Kidney (tissue), 14 donors: ENCODE data around the gene SULT1C3. TPM values are rescaled to one million over a fixed set of nuclear protein-coding genes. Genes with fewer than 3 reads are reported as not detected.

Experiments
- DNase-seq, 5 donors: peaks; one replicate each; pipeline ENCODE4 v3.0.0-alpha.2; 2013 to 2020
- FAIRE-seq: peaks from 2 replicates; lab custom pipeline; 2012; peaks lifted over from hg19 to GRCh38; lab: Jason Lieb, UNC
- H3K27ac ChIP-seq, 2 donors: one replicate each; pipeline ENCODE4 v1.7.0; 2013; ENCODE audit warnings: low read depth in 2 of 2, low read length in 2 of 2, inconsistent platforms in 1 of 2
- H3K27me3 ChIP-seq: one replicate; pipeline ENCODE4 v1.7.1; 2013; ENCODE audit warnings: low read length, inconsistent platforms; ENCODE audit not compliant: control insufficient read depth, insufficient read depth
- H3K36me3 ChIP-seq, 3 donors: one replicate each; pipeline versions ENCODE4 v1.7.0 to v1.7.1; 2013; ENCODE audit warnings: low read length in 3 of 3, control low read depth in 1 of 3, inconsistent platforms in 1 of 3; ENCODE audit not compliant: insufficient read depth in 3 of 3, control insufficient read depth in 2 of 3
- H3K4me1 ChIP-seq, 3 donors: one replicate each; pipeline versions ENCODE4 v1.7.0 to v1.7.1; 2013; ENCODE audit warnings: low read length in 3 of 3, inconsistent platforms in 1 of 3, low read depth in 1 of 3; ENCODE audit not compliant: control insufficient read depth in 2 of 3, insufficient read depth in 2 of 3
- H3K4me3 ChIP-seq, 3 donors: one replicate each; pipeline versions ENCODE4 v1.7.0 to v1.8.1; 2013; ENCODE audit warnings: low read length in 3 of 3, control low read depth in 1 of 3, inconsistent platforms in 1 of 3
- H3K9ac ChIP-seq, 3 donors: one replicate each; pipeline versions ENCODE4 v1.7.0 to v1.7.1; 2013; ENCODE audit warnings: low read length in 3 of 3, control low read depth in 1 of 3, inconsistent platforms in 1 of 3
- H3K9me3 ChIP-seq, 3 donors: one replicate each; pipeline versions ENCODE4 v1.7.0 to v1.7.1; 2013; ENCODE audit warnings: low read length in 3 of 3, control low read depth in 1 of 3, inconsistent platforms in 1 of 3; ENCODE audit not compliant: control insufficient read depth in 2 of 3, insufficient read depth in 1 of 3
- CTCF ChIP-seq: IDR thresholded peaks from 3 replicates; pipeline ENCODE4 v1.5.1; 2012; ENCODE audit warnings: mild to moderate bottlenecking, moderate library complexity, borderline replicate concordance; ENCODE audit not compliant: insufficient read depth; ENCODE audit errors: extremely low read depth
- intact Hi-C: fragments of 100-400 bp; cut with DNase I; formaldehyde crosslinking; loops from one replicate; pipeline ENCODE4 v1.11.1; 2022
- polyA plus RNA-seq: library from polyadenylated mRNA; stranded (reverse); fragments of 350-450 nt; fragmentation: Illumina TruSeq; extraction: RNeasy Lipid Tissue Mini Kit (QIAGEN cat#74804); gene quantifications from one replicate; pipeline ENCODE4 v1.2.3, GENCODE V29; 2014; ENCODE audit warnings: low read depth, low replicate concordance; ENCODE audit not compliant: insufficient read depth
- total RNA-seq: library from RNA; stranded (reverse); fragmentation: NEBNext Ultra II Directional; extraction: Animal tissue kit (Norgen Biotek cat#: 25700); gene quantifications from one replicate; pipeline ENCODE4 v1.2.1, GENCODE V29; 2021
- donor health status: control.
- donor health status: control.
- donor health status: control.
- donor health status: control.
- donor health status: control.
- donor health status: DM: yes; HTN: yes; CAD: no.
- donor health status: Normal renal cell carcinoma (clear cell type).

SULT1C3 gene
- total and polyA plus RNA-seq, 2 donors from 2014 or later, result not detected

DNA sequence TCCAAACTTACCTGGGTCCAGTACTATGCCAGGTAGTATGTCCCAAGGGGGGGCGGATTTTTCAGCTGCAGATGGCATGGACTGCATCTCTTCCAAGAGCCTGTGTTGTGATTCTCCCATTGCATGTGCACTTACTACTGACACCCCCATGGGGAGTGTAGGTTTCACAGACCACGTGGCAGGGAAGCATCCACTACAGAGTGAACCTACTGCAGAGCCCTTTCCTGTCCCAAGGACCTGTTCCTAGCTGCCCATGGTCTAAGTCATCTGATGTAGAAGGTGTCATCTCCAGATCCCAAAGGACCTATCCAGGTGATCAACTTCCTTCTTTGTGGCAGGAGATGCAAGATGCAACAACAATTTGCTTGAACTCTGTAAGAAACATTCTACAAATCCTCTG, 9.9 kb upstream of the SULT1C3 start:
- FAIRE-seq, result no peak

DNA sequence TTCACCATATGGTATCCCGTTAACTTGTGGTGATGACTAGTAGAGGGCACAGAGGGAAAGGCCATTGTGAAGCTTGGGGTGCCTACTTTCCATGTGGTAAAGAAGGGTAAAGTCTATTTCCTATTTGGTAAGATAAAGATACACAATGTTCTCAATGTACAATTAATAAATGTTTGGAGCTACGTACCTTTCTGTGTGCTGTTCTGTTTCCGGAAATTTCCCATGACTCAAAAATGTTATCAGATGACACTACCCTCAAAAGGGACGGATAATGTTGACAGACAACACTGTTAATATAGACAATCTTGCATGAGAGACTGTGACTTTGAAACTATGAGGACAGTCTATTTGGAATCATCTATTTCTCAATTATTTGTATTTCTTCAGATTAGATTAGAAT, 4.2 kb upstream of the SULT1C3 start:
- Histone ChIP-seq H3K27ac (no peak overlapping the region), H3K27me3 (no peaks in the 10 kb centered on the region), H3K4me3 (no peak overlapping the region), H3K9ac (no peak overlapping the region), H3K36me3 (no peaks in the 10 kb centered on the region), H3K9me3 (peaks cover 0 to 7% (median 0%) of the 10 kb centered on the region in 3 donors), H3K4me1 (no peaks in the 10 kb centered on the region)
- intact Hi-C loops, result no loop called here
- FAIRE-seq, result no peak
- TF ChIP-seq CTCF, result no peak
- DNase-seq, result no peak

More for the DNA sequence above, 9.9 kb upstream of the SULT1C3 start:
- H3K27ac ChIP-seq, result no peak overlapping the region
- H3K9me3 ChIP-seq, result no peaks in the 10 kb centered on the region
- H3K4me3 ChIP-seq, result no peak overlapping the region
- no peak overlapping the region for H3K9ac ChIP-seq
- H3K4me1 ChIP-seq, result no peaks in the 10 kb centered on the region
- DNase-seq, result no peak
- H3K36me3 ChIP-seq, result no peaks in the 10 kb centered on the region
- TF ChIP-seq CTCF, result no peak
- intact Hi-C loops, result no loop called here
- H3K27me3 ChIP-seq, result no peaks in the 10 kb centered on the region

GRCh38 chr2:108236676-108237335, 3.0 kb upstream of the SULT1C3 start:
- no peak overlapping the region for H3K27ac ChIP-seq
- no peaks in the 10 kb centered on the region for H3K4me1 ChIP-seq
- no peak for FAIRE-seq
- H3K27me3 ChIP-seq, result no peaks in the 10 kb centered on the region
- H3K4me3 ChIP-seq, result no peak overlapping the region
- DNase-seq, result no peak
- H3K36me3 ChIP-seq, result no peaks in the 10 kb centered on the region
- no peak for TF ChIP-seq CTCF
- H3K9me3 ChIP-seq, result peaks cover 0 to 7% (median 0%) of the 10 kb centered on the region in 3 donors
- intact Hi-C loops, result no loop called here
- no peak overlapping the region for H3K9ac ChIP-seq
